ENCODE measurements around the gene CALML6. TPM values are rescaled to one million over a fixed set of nuclear protein-coding genes. Genes with fewer than 3 reads are reported as not detected.

Gene CALML6
- total RNA-seq, 2 experiments from 2014 or later = 0.47 to 0.69 TPM

DNA sequence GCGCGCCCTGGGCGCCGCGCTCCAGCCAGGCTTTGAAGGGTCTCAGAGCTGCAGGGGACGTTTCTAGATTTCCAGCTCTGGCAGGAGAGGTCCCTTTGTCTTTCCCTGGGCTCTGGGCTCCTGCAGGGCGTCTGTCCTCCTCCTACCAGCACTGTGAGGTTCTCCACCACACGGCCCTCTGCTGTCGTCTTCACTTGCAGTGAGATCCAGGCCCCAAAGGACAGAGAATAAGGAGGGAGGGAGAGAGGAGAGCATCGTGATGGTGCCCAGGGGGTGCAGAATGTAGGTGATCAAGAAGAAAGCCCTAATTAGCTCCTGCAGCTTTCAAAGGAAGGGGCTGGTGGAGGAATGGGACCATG is 20.0 kb upstream of the CALML6 start:
- Histone ChIP-seq H3K36me3 (ENCODE audit: insufficient read depth, low read length) (no peaks in the 10 kb centered on the region), H3K4me3 (ENCODE audit: low read length) (peak overlapping the region; percentile 9), H3K9me3 (ENCODE audit: control insufficient read depth in 1 of 2, insufficient read depth in 1 of 2, low read length in 2 of 2) (no peaks in the 10 kb centered on the region), H3K27me3 (ENCODE audit: control insufficient read depth in 1 of 2, insufficient read depth in 2 of 2, low read length in 2 of 2) (no peaks in the 10 kb centered on the region), H3K27ac (ENCODE audit: low read depth in 1 of 2, low read length in 2 of 2) (no peak overlapping the region), H3K4me1 (ENCODE audit: insufficient read depth, low read length) (peaks cover 64% of the 10 kb centered on the region)
- DNase-seq (no peak), ATAC-seq (ENCODE audit: poor library complexity) (no peak)
- peaks cover 3% of the 10 kb centered on the region for H3K27me3 Mint-ChIP-seq
- peaks cover 5% of the 10 kb centered on the region for H3K36me3 Mint-ChIP-seq (ENCODE audit: low read depth)
- peaks cover 33% of the 10 kb centered on the region for H3K4me1 Mint-ChIP-seq (ENCODE audit: low read depth)
- CTCF ChIA-PET = interaction anchor here (1.2 kb wide), 1 partner anchor 11 kb away, joined by 3 read pairs; no protein-coding TSS in a partner anchor
- no peaks in the 10 kb centered on the region for H3K9me3 Mint-ChIP-seq
- H3K27ac Mint-ChIP-seq = peak overlapping the region; percentile 81
- POLR2A ChIA-PET = interaction anchor here (0.9 kb wide), 1 partner anchor 14 kb away, joined by 5 read pairs; no protein-coding TSS in a partner anchor
- H3K4me3 Mint-ChIP-seq = peak overlapping the region; percentile 79
- intact Hi-C loops (cut with DNase I, micrococcal nuclease) = no loop called here
- TF ChIP-seq, protein P1, sequence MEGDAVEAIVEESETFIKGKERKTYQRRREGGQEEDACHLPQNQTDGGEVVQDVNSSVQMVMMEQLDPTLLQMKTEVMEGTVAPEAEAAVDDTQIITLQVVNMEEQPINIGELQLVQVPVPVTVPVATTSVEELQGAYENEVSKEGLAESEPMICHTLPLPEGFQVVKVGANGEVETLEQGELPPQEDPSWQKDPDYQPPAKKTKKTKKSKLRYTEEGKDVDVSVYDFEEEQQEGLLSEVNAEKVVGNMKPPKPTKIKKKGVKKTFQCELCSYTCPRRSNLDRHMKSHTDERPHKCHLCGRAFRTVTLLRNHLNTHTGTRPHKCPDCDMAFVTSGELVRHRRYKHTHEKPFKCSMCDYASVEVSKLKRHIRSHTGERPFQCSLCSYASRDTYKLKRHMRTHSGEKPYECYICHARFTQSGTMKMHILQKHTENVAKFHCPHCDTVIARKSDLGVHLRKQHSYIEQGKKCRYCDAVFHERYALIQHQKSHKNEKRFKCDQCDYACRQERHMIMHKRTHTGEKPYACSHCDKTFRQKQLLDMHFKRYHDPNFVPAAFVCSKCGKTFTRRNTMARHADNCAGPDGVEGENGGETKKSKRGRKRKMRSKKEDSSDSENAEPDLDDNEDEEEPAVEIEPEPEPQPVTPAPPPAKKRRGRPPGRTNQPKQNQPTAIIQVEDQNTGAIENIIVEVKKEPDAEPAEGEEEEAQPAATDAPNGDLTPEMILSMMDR (IDR thresholded peaks at IDR 0.05) = no peak

DNA sequence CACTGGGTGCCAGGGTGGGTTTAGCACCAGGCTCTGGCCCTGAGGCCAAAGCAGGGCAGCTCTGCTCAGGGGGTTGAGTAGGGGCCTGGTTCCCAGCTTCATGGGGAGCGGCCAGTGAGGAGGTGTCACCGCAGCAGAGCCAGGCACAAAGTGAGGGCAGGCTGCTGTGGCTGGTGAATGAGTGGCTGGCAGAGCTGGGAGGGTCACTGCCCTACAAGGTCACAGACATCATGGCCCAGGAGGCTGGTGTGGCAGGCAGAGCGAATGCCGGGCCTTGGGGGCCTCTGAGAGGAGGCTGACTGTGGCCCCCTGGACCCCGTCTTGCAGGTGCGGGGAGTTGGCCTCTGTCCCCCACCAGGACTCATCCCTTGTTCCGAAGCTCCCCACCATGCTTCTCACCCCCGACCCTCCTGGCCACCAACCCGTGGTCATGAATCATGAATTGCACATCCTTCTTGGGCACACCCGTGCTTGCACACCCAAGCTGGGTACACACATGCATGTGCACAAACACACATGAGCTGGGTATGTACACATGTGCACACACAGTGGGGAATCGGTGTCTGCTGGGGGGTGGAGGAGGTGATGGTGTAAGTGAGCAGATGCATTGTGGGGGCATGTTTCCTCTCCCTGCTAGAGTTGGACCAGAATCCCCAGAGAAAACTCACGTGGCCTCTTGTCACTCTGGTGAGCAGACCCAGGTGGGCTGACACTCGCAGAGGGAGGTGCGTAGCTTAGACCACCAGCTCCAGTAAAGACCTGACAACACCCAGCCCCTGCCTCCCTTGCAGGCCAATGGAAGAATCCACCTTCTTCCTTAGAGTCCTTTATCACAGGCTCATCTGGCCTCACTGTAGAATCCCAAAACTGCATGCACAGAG is 19.4 kb upstream of the CALML6 start:
- H3K9me3 ChIP-seq (ENCODE audit: control insufficient read depth in 1 of 2, insufficient read depth in 1 of 2, low read length in 2 of 2) = no peaks in the 10 kb centered on the region
- H3K27me3 ChIP-seq (ENCODE audit: control insufficient read depth in 1 of 2, insufficient read depth in 2 of 2, low read length in 2 of 2) = no peaks in the 10 kb centered on the region
- DNase-seq (no peak), ATAC-seq (ENCODE audit: poor library complexity) (no peak)
- intact Hi-C loops (cut with DNase I, micrococcal nuclease) = no loop called here
- CTCF ChIA-PET = interaction anchor here (1.8 kb wide), 1 partner anchor 10 kb away, joined by 5 read pairs; no protein-coding TSS in a partner anchor
- peaks cover 5% of the 10 kb centered on the region for H3K36me3 Mint-ChIP-seq (ENCODE audit: low read depth)
- peak overlapping the region; percentile 17 for H3K27ac Mint-ChIP-seq
- peaks cover 33% of the 10 kb centered on the region for H3K4me1 Mint-ChIP-seq (ENCODE audit: low read depth)
- H3K36me3 ChIP-seq (ENCODE audit: insufficient read depth, low read length) = no peaks in the 10 kb centered on the region
- POLR2A ChIA-PET = interaction anchor here (2.6 kb wide), 1 partner anchor 13 kb away, joined by 12 read pairs; no protein-coding TSS in a partner anchor
- no peaks in the 10 kb centered on the region for H3K9me3 Mint-ChIP-seq
- H3K4me1 ChIP-seq (ENCODE audit: insufficient read depth, low read length) = peaks cover 64% of the 10 kb centered on the region
- H3K27ac ChIP-seq (ENCODE audit: low read depth in 1 of 2, low read length in 2 of 2) = no peak overlapping the region
- H3K27me3 Mint-ChIP-seq = peaks cover 3% of the 10 kb centered on the region
- TF ChIP-seq, protein P1 (IDR thresholded peaks at IDR 0.05) = no peak
- H3K4me3 Mint-ChIP-seq = no peak overlapping the region
- H3K4me3 ChIP-seq (ENCODE audit: low read length) = no peak overlapping the region

DNA sequence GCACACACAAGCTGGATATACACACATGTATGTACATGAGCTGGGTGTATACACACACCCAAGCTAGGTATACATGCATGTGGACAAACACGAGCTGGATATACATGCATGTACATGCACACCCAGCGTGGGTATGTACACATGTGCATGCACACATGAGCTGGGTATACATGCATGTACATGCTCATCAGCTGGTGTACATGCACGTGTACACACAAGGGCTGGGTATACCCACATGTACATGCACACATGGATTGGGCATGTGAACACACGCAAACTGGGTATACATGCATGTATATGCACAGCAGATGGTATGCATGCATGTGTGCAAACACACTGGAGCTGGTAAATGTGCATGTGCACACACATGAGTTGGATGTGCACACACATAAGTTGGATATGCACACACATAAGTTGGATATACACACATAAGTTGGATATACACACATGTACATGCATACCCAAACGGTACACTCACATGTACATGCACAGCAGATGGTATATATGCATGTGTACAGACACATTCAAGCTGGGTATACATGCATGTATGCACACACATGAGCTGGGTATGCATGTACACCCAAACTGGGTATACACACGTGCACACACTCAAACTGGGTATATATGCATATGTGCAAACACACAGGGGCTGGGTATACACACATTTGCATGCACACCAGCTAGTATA is 16.7 kb upstream of the CALML6 start:
- ATAC-seq (ENCODE audit: poor library complexity) (no peak), DNase-seq (no peak)
- Histone ChIP-seq H3K36me3 (ENCODE audit: insufficient read depth, low read length) (no peaks in the 10 kb centered on the region), H3K27me3 (ENCODE audit: control insufficient read depth in 1 of 2, insufficient read depth in 2 of 2, low read length in 2 of 2) (no peaks in the 10 kb centered on the region), H3K4me1 (ENCODE audit: insufficient read depth, low read length) (peaks cover 45% of the 10 kb centered on the region), H3K9me3 (ENCODE audit: control insufficient read depth in 1 of 2, insufficient read depth in 1 of 2, low read length in 2 of 2) (no peaks in the 10 kb centered on the region), H3K4me3 (ENCODE audit: low read length) (no peak overlapping the region), H3K27ac (ENCODE audit: low read depth in 1 of 2, low read length in 2 of 2) (no peak overlapping the region)
- H3K27me3 Mint-ChIP-seq = peaks cover 3% of the 10 kb centered on the region
- CTCF ChIA-PET = interaction anchor here (0.8 to 2.9 kb wide), 3 partner anchors 10 kb away, joined by 3 to 14 read pairs (median 3); no protein-coding TSS in a partner anchor
- H3K4me1 Mint-ChIP-seq (ENCODE audit: low read depth) = peaks cover 21% of the 10 kb centered on the region
- H3K9me3 Mint-ChIP-seq = no peaks in the 10 kb centered on the region
- POLR2A ChIA-PET = interaction anchor here (2.6 kb wide), 1 partner anchor 10 kb away, joined by 12 read pairs; no protein-coding TSS in a partner anchor
- H3K4me3 Mint-ChIP-seq = no peak overlapping the region
- TF ChIP-seq, protein P1 (IDR thresholded peaks at IDR 0.05) = no peak
- intact Hi-C loops (cut with DNase I, micrococcal nuclease) = no loop called here
- no peaks in the 10 kb centered on the region for H3K36me3 Mint-ChIP-seq (ENCODE audit: low read depth)
- H3K27ac Mint-ChIP-seq = no peak overlapping the region

All from CD4-positive, alpha-beta T cell (primary cell).